ENCODE results near the gene TCF12. TPM values are rescaled to one million over a fixed set of nuclear protein-coding genes. Genes with fewer than 3 reads are reported as not detected.
"Not testable (repeated sequence)": the region's sequence is repeated elsewhere in the genome, so short reads cannot be mapped to it uniquely, and the experiment has no call there.

The TCF12 gene
- polyA plus RNA-seq, 2 donors = 6.8 to 9.5 TPM

DNA sequence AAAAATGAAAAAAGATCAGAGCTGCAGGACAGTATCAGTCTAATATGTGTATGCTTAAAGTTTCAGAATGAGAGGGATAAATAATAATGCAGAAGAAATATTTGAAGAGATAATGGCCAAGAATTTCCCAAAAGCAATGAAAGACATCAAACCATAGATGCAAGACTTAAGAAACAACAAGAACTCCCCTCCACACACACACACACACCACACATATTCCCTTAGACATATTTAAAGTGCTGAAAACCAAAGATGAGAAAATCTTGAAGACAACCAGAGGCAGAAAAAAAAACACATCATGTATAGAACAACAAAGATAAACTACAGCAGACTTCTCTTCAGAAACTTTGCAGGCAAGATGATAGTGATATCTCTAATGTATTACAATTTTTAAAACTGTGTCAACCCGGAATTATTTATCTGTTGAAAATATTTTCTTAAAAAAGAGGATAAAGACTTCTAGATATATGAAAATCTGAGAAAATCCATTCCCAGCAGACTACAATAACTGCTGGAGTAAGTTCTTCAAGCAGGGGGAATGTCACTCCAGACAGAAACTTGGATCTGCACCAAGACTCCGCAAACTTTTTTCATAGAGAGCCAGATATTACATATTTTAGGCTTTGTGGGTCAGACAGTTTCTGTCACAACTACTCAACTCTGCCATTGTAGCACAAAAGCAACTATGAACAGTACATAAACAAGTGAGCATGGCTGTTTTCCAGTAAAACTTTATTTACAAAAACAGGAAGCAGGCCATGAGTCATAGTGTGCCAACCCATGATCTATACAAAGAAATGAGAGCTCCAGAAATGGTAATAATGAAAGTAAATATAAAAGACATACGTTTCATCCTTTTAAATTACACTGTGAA is 234.5 kb downstream of the TCF12 start:
- H3K4me3 ChIP-seq (ENCODE audit: low read depth in 1 of 2, low read length in 2 of 2) = no peak overlapping the region
- H3K36me3 ChIP-seq (ENCODE audit: control insufficient read depth in 2 of 2, insufficient read depth in 2 of 2, low read length in 1 of 2) = no peaks in the 10 kb centered on the region
- peaks cover 0 to 2% of the 10 kb centered on the region in 2 donors for H3K4me1 ChIP-seq (ENCODE audit: control insufficient read depth in 2 of 2, insufficient read depth in 2 of 2, low read length in 1 of 2)
- H3K9me3 ChIP-seq (ENCODE audit: control insufficient read depth in 2 of 2, insufficient read depth in 1 of 2, low read depth in 1 of 2, low read length in 1 of 2) = no peaks in the 10 kb centered on the region
- no peak overlapping the region for H3K27ac ChIP-seq (ENCODE audit: low read depth in 2 of 2, low read length in 1 of 2)
- WGBS, 2 donors = 42 to 56% methylated on average over 3 of the region's 3 CpGs
- no peaks in the 10 kb centered on the region for H3K27me3 ChIP-seq (ENCODE audit: control insufficient read depth in 1 of 2, insufficient read depth in 2 of 2, low read length in 2 of 2)

DNA sequence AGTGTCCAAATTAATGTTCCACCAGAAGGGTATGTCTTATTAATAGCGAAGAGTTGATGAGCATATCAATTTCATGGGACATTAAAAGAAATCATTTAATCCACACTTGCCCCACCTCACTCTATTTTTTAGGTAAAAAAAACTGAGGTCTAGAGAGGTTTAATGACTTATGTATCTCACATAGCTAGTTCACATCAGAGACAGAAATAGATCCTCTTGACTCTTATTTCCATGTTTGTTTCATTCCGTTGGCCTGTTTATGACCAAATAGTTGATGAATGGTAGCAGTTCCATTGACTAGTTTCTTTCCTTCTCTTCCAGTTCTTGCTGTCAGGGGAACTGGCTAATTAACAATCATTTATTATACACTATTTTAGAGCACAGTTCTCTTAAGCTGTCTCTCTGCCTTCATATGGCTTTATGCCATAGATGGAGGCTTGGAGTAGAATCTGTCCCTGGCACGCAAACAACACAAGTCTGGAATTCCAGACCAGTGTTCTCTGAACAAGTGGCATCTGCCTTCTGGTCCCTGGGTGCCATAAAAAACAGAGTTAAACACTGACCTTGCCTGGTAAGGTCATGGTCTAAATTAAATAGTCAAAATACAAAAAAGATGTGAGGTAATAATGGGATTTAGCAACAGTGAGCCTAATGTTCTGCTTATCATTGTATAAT is 237.9 kb downstream of the TCF12 start:
- Histone ChIP-seq H3K36me3 (ENCODE audit: control insufficient read depth in 2 of 2, insufficient read depth in 2 of 2, low read length in 1 of 2) (no peaks in the 10 kb centered on the region), H3K27ac (ENCODE audit: low read depth in 2 of 2, low read length in 1 of 2) (no peak overlapping the region), H3K4me3 (ENCODE audit: low read depth in 1 of 2, low read length in 2 of 2) (no peak overlapping the region), H3K27me3 (ENCODE audit: control insufficient read depth in 1 of 2, insufficient read depth in 2 of 2, low read length in 2 of 2) (no peaks in the 10 kb centered on the region), H3K4me1 (ENCODE audit: control insufficient read depth in 2 of 2, insufficient read depth in 2 of 2, low read length in 1 of 2) (no peaks in the 10 kb centered on the region), H3K9me3 (ENCODE audit: control insufficient read depth in 2 of 2, insufficient read depth in 1 of 2, low read depth in 1 of 2, low read length in 1 of 2) (no peaks in the 10 kb centered on the region)
- 57 to 64% methylated on average over 3 of the region's 3 CpGs for WGBS, 2 donors

DNA sequence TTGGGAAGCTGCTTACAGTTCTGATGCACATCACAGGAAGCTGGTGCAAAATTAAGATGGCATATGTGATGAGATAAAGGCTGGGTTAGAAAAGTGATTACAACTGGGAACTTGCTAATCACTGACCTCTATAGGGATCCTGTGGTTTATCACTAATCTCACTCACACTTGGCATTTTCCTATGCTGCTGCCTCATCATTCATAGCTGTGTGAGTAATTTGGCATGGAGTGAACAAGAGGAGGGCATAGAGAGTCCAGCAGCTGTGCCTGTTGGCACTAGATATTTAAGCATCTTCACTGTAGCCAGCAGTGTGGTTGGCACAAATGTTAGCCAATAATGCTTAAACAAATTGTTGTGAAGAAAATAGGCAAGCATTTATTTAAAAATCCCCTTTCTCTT is 240.1 kb downstream of the TCF12 start:
- no peaks in the 10 kb centered on the region for H3K36me3 ChIP-seq (ENCODE audit: control insufficient read depth in 2 of 2, insufficient read depth in 2 of 2, low read length in 1 of 2)
- no peaks in the 10 kb centered on the region for H3K4me1 ChIP-seq (ENCODE audit: control insufficient read depth in 2 of 2, insufficient read depth in 2 of 2, low read length in 1 of 2)
- no peak overlapping the region for H3K4me3 ChIP-seq (ENCODE audit: low read depth in 1 of 2, low read length in 2 of 2)
- no peaks in the 10 kb centered on the region for H3K27me3 ChIP-seq (ENCODE audit: control insufficient read depth in 1 of 2, insufficient read depth in 2 of 2, low read length in 2 of 2)
- H3K27ac ChIP-seq (ENCODE audit: low read depth in 2 of 2, low read length in 1 of 2) = no peak overlapping the region
- no peaks in the 10 kb centered on the region for H3K9me3 ChIP-seq (ENCODE audit: control insufficient read depth in 2 of 2, insufficient read depth in 1 of 2, low read depth in 1 of 2, low read length in 1 of 2)

DNA sequence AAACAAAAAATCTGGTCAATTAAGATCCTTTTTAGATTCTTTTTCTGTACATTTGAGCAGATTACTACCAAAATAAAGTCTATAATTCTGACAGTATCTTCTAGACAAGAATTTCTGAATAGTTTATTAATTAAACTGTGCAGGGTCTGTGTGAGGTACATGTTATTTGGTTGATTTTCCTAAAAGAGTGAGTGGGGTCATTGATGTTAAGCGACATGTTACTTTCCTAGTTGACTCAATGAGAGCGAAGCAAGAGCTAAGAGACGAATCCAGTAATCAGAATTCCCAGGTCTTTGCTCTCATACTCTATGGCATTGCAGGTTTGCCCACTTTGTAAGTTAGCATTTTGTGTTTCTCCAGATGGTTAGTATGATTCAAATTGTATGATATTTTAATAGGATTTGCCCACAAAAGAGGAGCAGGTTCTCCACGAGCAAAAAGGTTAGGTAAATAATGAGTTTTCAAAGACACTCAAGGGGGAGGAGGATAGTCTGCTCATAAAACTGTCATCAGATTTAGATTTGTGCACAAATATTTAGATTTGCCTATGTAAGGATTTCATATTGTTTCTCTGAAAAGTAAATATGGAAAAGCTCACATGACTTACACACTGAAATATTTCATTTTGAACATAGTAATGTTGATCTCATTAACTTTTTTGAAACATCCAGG is 240.7 kb downstream of the TCF12 start:
- H3K4me1 ChIP-seq (ENCODE audit: control insufficient read depth in 2 of 2, insufficient read depth in 2 of 2, low read length in 1 of 2) = no peaks in the 10 kb centered on the region
- no peaks in the 10 kb centered on the region for H3K36me3 ChIP-seq (ENCODE audit: control insufficient read depth in 2 of 2, insufficient read depth in 2 of 2, low read length in 1 of 2)
- H3K27me3 ChIP-seq (ENCODE audit: control insufficient read depth in 1 of 2, insufficient read depth in 2 of 2, low read length in 2 of 2) = no peaks in the 10 kb centered on the region
- 77 to 81% methylated on average over 4 of the region's 4 CpGs for WGBS, 2 donors
- H3K27ac ChIP-seq (ENCODE audit: low read depth in 2 of 2, low read length in 1 of 2) = no peak overlapping the region
- no peaks in the 10 kb centered on the region for H3K9me3 ChIP-seq (ENCODE audit: control insufficient read depth in 2 of 2, insufficient read depth in 1 of 2, low read depth in 1 of 2, low read length in 1 of 2)
- no peak overlapping the region for H3K4me3 ChIP-seq (ENCODE audit: low read depth in 1 of 2, low read length in 2 of 2)

DNA sequence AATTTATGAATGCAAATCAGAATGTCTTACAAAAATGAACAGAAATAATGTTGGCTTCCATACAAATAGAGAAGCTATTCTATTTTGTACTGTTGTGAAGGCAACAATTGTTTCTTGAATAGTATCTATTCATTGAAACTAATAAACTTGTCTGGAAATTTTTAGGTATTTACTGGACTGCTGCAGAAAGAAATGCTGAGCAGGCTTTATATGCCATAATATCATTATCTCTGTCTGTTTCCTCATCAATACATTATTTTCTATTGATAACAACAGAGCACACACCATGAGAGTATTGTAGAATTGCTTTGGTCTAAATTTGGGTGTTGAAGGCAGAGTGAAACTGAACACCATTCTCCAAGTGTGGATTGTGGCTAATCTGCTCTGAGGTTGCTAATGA is 241.3 kb downstream of the TCF12 start:
- H3K36me3 ChIP-seq (ENCODE audit: control insufficient read depth in 2 of 2, insufficient read depth in 2 of 2, low read length in 1 of 2) = no peaks in the 10 kb centered on the region
- H3K9me3 ChIP-seq (ENCODE audit: control insufficient read depth in 2 of 2, insufficient read depth in 1 of 2, low read depth in 1 of 2, low read length in 1 of 2) = no peaks in the 10 kb centered on the region
- H3K27ac ChIP-seq (ENCODE audit: low read depth in 2 of 2, low read length in 1 of 2) = no peak overlapping the region
- no peak overlapping the region for H3K4me3 ChIP-seq (ENCODE audit: low read depth in 1 of 2, low read length in 2 of 2)
- H3K4me1 ChIP-seq (ENCODE audit: control insufficient read depth in 2 of 2, insufficient read depth in 2 of 2, low read length in 1 of 2) = no peaks in the 10 kb centered on the region
- no peaks in the 10 kb centered on the region for H3K27me3 ChIP-seq (ENCODE audit: control insufficient read depth in 1 of 2, insufficient read depth in 2 of 2, low read length in 2 of 2)

DNA sequence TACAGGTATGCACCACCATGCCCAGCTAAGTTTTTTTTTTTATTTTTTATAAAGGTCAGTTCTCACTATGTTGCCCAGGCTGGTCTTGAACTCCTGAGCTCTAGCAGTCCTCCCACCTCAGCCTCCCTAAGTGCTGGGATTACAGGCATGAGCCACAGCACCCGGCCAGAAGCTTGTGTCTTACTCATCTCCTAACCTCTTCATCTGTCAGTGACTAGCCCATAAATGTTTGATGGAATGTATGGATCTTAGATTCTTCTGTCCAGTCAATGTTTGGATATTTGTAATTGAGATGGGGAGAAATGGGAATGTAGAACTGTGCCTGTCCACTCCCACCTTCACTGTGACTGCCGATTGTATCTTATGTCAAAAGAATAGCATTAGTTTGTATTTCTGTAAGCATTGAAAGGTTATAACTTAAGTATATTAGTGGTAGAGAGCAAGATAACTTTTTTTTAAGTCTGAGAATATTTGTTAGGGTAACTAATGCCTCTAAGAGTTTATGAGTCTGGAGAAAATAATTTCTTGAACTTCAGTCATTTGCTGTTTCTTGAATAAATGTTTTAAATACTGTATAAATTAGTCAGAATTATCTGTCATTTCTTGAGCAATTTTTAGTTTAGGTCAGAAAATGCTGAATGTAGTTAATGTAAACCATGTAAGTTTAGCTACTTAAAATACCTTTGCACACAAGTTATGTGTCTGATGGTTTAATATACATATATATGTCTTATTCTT is 242.5 kb downstream of the TCF12 start:
- no peaks in the 10 kb centered on the region for H3K4me1 ChIP-seq (ENCODE audit: control insufficient read depth in 2 of 2, insufficient read depth in 2 of 2, low read length in 1 of 2)
- H3K9me3 ChIP-seq (ENCODE audit: control insufficient read depth in 2 of 2, insufficient read depth in 1 of 2, low read depth in 1 of 2, low read length in 1 of 2) = no peaks in the 10 kb centered on the region
- H3K27ac ChIP-seq (ENCODE audit: low read depth in 2 of 2, low read length in 1 of 2) = no peak overlapping the region
- no peak overlapping the region for H3K4me3 ChIP-seq (ENCODE audit: low read depth in 1 of 2, low read length in 2 of 2)
- no peaks in the 10 kb centered on the region for H3K27me3 ChIP-seq (ENCODE audit: control insufficient read depth in 1 of 2, insufficient read depth in 2 of 2, low read length in 2 of 2)
- 78 to 85% methylated on average over 2 of the region's 2 CpGs for WGBS, 2 donors
- no peaks in the 10 kb centered on the region for H3K36me3 ChIP-seq (ENCODE audit: control insufficient read depth in 2 of 2, insufficient read depth in 2 of 2, low read length in 1 of 2)

DNA sequence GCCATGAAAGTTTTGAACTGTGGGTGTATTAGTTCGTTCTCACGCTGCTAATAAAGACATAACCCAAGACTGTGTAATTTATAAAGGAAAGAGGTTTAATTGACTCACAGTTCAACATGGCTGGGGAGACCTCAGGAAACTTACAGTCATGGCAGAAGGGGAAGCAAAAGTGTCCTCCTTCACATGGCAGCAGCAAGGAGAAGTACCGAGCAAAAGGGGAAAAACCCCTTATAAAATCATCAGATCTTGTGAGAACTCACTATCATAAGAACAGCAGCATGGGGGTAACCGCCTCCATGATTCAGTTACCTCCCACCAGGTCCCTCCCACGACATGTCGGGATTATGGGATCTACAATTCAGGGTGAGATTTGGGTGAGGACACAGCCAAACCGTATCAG is 245.8 kb downstream of the TCF12 start:
- not testable (repeated sequence) for H3K4me3 ChIP-seq (ENCODE audit: low read depth in 1 of 2, low read length in 2 of 2); H3K36me3 ChIP-seq (ENCODE audit: control insufficient read depth in 2 of 2, insufficient read depth in 2 of 2, low read length in 1 of 2); H3K9me3 ChIP-seq (ENCODE audit: control insufficient read depth in 2 of 2, insufficient read depth in 1 of 2, low read depth in 1 of 2, low read length in 1 of 2); H3K27ac ChIP-seq (ENCODE audit: low read depth in 2 of 2, low read length in 1 of 2); H3K27me3 ChIP-seq (ENCODE audit: control insufficient read depth in 1 of 2, insufficient read depth in 2 of 2, low read length in 2 of 2); H3K4me1 ChIP-seq (ENCODE audit: control insufficient read depth in 2 of 2, insufficient read depth in 2 of 2, low read length in 1 of 2)
- 95 to 99% methylated on average over 7 of the region's 7 CpGs for WGBS, 2 donors

DNA sequence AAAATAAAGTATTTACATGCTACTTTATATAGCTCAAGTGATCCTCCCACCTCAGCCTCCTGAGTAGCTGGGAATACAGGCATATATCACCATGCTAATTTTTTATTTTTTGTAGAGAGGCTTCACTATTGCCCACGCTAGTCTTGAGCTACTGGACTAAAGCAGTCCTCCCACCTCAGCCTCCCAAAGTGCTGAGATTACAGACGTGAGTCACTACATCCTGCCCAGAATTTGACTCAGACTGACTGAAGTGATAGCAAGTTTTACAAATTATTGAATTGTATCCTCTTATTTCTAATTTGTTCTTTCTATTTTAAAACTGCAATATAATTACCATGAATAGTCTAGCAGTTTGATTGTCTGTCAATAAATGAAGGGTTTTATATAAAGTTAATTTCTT is 247.5 kb downstream of the TCF12 start:
- 60 to 67% methylated on average over 2 of the region's 2 CpGs for WGBS, 2 donors
- Histone ChIP-seq H3K27ac (ENCODE audit: low read depth in 2 of 2, low read length in 1 of 2) (no peak overlapping the region), H3K9me3 (ENCODE audit: control insufficient read depth in 2 of 2, insufficient read depth in 1 of 2, low read depth in 1 of 2, low read length in 1 of 2) (no peaks in the 10 kb centered on the region), H3K4me3 (ENCODE audit: low read depth in 1 of 2, low read length in 2 of 2) (no peak overlapping the region), H3K27me3 (ENCODE audit: control insufficient read depth in 1 of 2, insufficient read depth in 2 of 2, low read length in 2 of 2) (no peaks in the 10 kb centered on the region), H3K36me3 (ENCODE audit: control insufficient read depth in 2 of 2, insufficient read depth in 2 of 2, low read length in 1 of 2) (no peaks in the 10 kb centered on the region), H3K4me1 (ENCODE audit: control insufficient read depth in 2 of 2, insufficient read depth in 2 of 2, low read length in 1 of 2) (no peaks in the 10 kb centered on the region)

DNA sequence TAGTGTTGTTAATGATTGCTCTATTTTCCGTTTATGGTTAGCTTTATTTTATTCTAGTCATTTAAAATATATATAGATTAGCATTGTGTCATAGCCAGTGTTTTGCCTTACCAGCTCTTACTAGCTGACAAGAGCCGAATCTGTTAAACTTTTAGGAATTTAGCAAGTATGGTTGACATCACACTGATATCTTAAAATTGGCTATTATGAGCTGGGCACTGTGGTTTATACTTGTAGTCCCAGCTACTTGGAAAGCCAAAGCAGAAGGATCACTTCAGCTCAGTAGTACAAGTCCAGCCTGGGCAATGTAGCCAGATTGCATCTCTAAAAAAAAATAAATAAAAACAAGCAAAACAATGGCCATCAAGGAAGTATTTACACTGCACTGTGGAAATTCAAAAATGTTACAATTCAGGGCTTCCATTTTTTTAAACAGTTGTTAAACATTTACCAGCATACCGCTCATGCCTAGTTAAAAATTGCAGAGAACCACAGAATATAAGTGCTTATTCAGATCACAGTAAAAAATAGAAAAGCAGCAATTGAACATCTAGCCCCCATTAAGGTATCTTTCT is 249.5 kb downstream of the TCF12 start:
- H3K9me3 ChIP-seq (ENCODE audit: control insufficient read depth in 2 of 2, insufficient read depth in 1 of 2, low read depth in 1 of 2, low read length in 1 of 2) = no peaks in the 10 kb centered on the region

More for the DNA sequence above, 249.5 kb downstream of the TCF12 start:
- no peaks in the 10 kb centered on the region for H3K36me3 ChIP-seq (ENCODE audit: control insufficient read depth in 2 of 2, insufficient read depth in 2 of 2, low read length in 1 of 2)
- no peaks in the 10 kb centered on the region for H3K27me3 ChIP-seq (ENCODE audit: control insufficient read depth in 1 of 2, insufficient read depth in 2 of 2, low read length in 2 of 2)
- H3K4me3 ChIP-seq (ENCODE audit: low read depth in 1 of 2, low read length in 2 of 2) = no peak overlapping the region
- no peak overlapping the region for H3K27ac ChIP-seq (ENCODE audit: low read depth in 2 of 2, low read length in 1 of 2)
- H3K4me1 ChIP-seq (ENCODE audit: control insufficient read depth in 2 of 2, insufficient read depth in 2 of 2, low read length in 1 of 2) = no peaks in the 10 kb centered on the region
- WGBS, 2 donors = 82 to 87% methylated on average over 3 of the region's 3 CpGs
